Uterus (tissue), 4 donors: ENCODE data around the gene SOAT1. TPM values are rescaled to one million over a fixed set of nuclear protein-coding genes. Genes with fewer than 3 reads are reported as not detected.

Experiments
- DNase-seq, 2 donors: peaks; one replicate each; pipeline ENCODE4 v3.0.0-alpha.2; 2019 to 2020
- H3K27ac ChIP-seq, 2 donors: fragments of 200-600 bp; sonication (generic); 1 replicate in 1 of 2; 2 replicates in 1 of 2; pipeline ENCODE4 v1.5.1; 2016 to 2018
- H3K27me3 ChIP-seq, 2 donors: fragments of 200-600 bp; sonication (generic); one replicate each; pipeline ENCODE4 v1.5.1; 2018 to 2019; ENCODE audit warnings: control low read depth in 1 of 2
- H3K36me3 ChIP-seq, 2 donors: fragments of 200-600 bp; sonication (generic); one replicate each; pipeline ENCODE4 v1.5.1; 2019; ENCODE audit warnings: control low read depth in 1 of 2
- H3K4me1 ChIP-seq, 2 donors: fragments of 200-600 bp; sonication (generic); one replicate each; pipeline ENCODE4 v1.5.1; 2018 to 2019; ENCODE audit warnings: control low read depth in 1 of 2
- H3K4me3 ChIP-seq, 2 donors: fragments of 200-600 bp; sonication (generic); 1 replicate in 1 of 2; 2 replicates in 1 of 2; pipeline ENCODE4 v1.5.1; 2018 to 2019; ENCODE audit warnings: mild to moderate bottlenecking in 1 of 2
- H3K9me3 ChIP-seq, 2 donors: fragments of 200-600 bp; sonication (generic); one replicate each; pipeline ENCODE4 v1.5.1; 2019; ENCODE audit warnings: control low read depth in 1 of 2
- CTCF ChIP-seq, 4 experiments: fragments of 200-600 bp in 2 of 4; fragments of 450-650 bp in 2 of 4; sonication (generic) in 2 of 4; IDR thresholded peaks; one replicate each; pipeline ENCODE4 v1.5.1; 2016 to 2019; ENCODE audit warnings: antibody characterized with exemption in 4 of 4, mild to moderate bottlenecking in 2 of 4, moderate library complexity in 1 of 4
- POLR2A ChIP-seq, 2 donors: fragments of 450-650 bp; IDR thresholded peaks; one replicate each; pipeline ENCODE4 v1.6.1; 2016; ENCODE audit warnings: antibody characterized with exemption in 2 of 2, mild to moderate bottlenecking in 1 of 2, moderate library complexity in 1 of 2
- intact Hi-C: fragments of 100-400 bp; cut with DNase I; formaldehyde crosslinking; loops from one replicate; pipeline ENCODE4 v1.15.1; 2023; ENCODE audit warnings: low total_unique reads
- total RNA-seq, 4 donors: library from RNA; depleted of rRNA in 3 of 4; stranded (reverse); fragments of >200 nt in 3 of 4; gene quantifications; one replicate each; pipeline versions ENCODE4 v1.1.0 to v1.2.4, GENCODE V29; 2014 to 2023
- donor health status: DM: yes; HTN: yes; CAD: no.

The SOAT1 gene
- total RNA-seq, 4 donors from 2014 or later = 4.9 to 34.6 (median 18.4) TPM

GRCh38 chr1:179365342-179366092, 71.9 kb downstream of the SOAT1 start, which contains the start of gene AXDND1:
AXDND1 (plus strand) TSS chr1:179365971; CDS start chr1:179366510, 539 bp downstream.
- Histone ChIP-seq H3K9me3 (no peaks in the 10 kb centered on the region), H3K27me3 (no peaks in the 10 kb centered on the region), H3K4me1 (no peaks in the 10 kb centered on the region), H3K4me3 (peak within 1 kb of the TSS; percentile 53 to 74), H3K36me3 (no peaks in the 10 kb centered on the region), H3K27ac (peak within 1 kb of the TSS; percentile 87 to 90)
- peak; percentile 74 to 80 for DNase-seq
- TF ChIP-seq CTCF (IDR thresholded peaks at IDR 0.05) = peak in 1 of 4 experiments; percentile 13
- TF ChIP-seq POLR2A (IDR thresholded peaks at IDR 0.05) = no peak
- intact Hi-C loops = loop anchor here (5.0 kb wide), 2 partner anchors 248 to 283 kb away; partner anchors contain the start of gene TOR3A

- H3K27ac ChIP-seq = peak overlapping the region; percentile 87 to 90
- no peaks in the 10 kb centered on the region for H3K27me3 ChIP-seq
- H3K4me1 ChIP-seq = no peaks in the 10 kb centered on the region
- intact Hi-C loops = loop anchor here (5.0 kb wide), 2 partner anchors 249 to 284 kb away; partner anchors contain the start of gene TOR3A
- H3K4me3 ChIP-seq = peak overlapping the region; percentile 53 to 74
- peak; percentile 6 to 23 for TF ChIP-seq POLR2A (IDR thresholded peaks at IDR 0.05)
- no peak for TF ChIP-seq CTCF (IDR thresholded peaks at IDR 0.05)
- DNase-seq = no peak
- H3K9me3 ChIP-seq = no peaks in the 10 kb centered on the region
- no peaks in the 10 kb centered on the region for H3K36me3 ChIP-seq
These were observed 72.7 kb downstream of the SOAT1 start for GRCh38 chr1:179366093-179366800.

GRCh38 chr1:179369751-179370341, 76.2 kb downstream of the SOAT1 start:
- Histone ChIP-seq H3K4me3 (no peak overlapping the region), H3K9me3 (no peaks in the 10 kb centered on the region), H3K27me3 (no peaks in the 10 kb centered on the region), H3K4me1 (no peaks in the 10 kb centered on the region), H3K27ac (no peak overlapping the region), H3K36me3 (no peaks in the 10 kb centered on the region)
- intact Hi-C loops = loop anchor here (5.0 kb wide), 2 partner anchors 253 to 288 kb away; partner anchors contain the start of gene TOR3A
- DNase-seq = no peak
- TF ChIP-seq POLR2A (IDR thresholded peaks at IDR 0.05) = no peak
- TF ChIP-seq CTCF (IDR thresholded peaks at IDR 0.05) = peak; percentile 67 to 75 (median 71)

GRCh38 chr1:179372160-179372559, 78.6 kb downstream of the SOAT1 start:
- intact Hi-C loops = no loop called here

More at GRCh38 chr1:179372160-179372559, 78.6 kb downstream of the SOAT1 start:
- Histone ChIP-seq H3K9me3 (no peaks in the 10 kb centered on the region), H3K27me3 (no peaks in the 10 kb centered on the region), H3K4me3 (no peak overlapping the region), H3K27ac (no peak overlapping the region), H3K4me1 (no peaks in the 10 kb centered on the region), H3K36me3 (no peaks in the 10 kb centered on the region)
- DNase-seq = no peak
- TF ChIP-seq CTCF (IDR thresholded peaks at IDR 0.05) (no peak), POLR2A (IDR thresholded peaks at IDR 0.05) (no peak)
